H9 (cell line): Measurements from ENCODE around the gene VPS35L. TPM values are rescaled to one million over a fixed set of nuclear protein-coding genes. Genes with fewer than 3 reads are reported as not detected.

Experiments
- DNase-seq: peaks from one replicate; pipeline ENCODE4 v3.0.0-alpha.2; 2017
- H2AFZ ChIP-seq: one replicate; pipeline ENCODE4 v1.6.1; 2013; ENCODE audit warnings: mild to moderate bottlenecking, low read length, control low read depth, moderate library complexity
- H2AK5ac ChIP-seq: 2 replicates; pipeline ENCODE4 v1.6.1; 2013; ENCODE audit warnings: low read length, control low read depth, mixed read lengths; ENCODE audit not compliant: insufficient read length
- H2BK120ac ChIP-seq: one replicate; pipeline ENCODE4 v1.6.1; 2013; ENCODE audit warnings: low read depth, mild to moderate bottlenecking, low read length, control low read depth, inconsistent platforms; ENCODE audit not compliant: poor library complexity, severe bottlenecking
- H2BK12ac ChIP-seq: 2 replicates; pipeline ENCODE4 v1.6.1; 2013; ENCODE audit warnings: low read length, control low read depth, mixed read lengths, low read depth; ENCODE audit not compliant: insufficient read length
- H2BK15ac ChIP-seq: 2 replicates; pipeline ENCODE4 v1.6.1; 2013; ENCODE audit warnings: low read depth, low read length, control low read depth
- H2BK20ac ChIP-seq: one replicate; pipeline ENCODE4 v1.6.1; 2013; ENCODE audit warnings: low read depth, mild to moderate bottlenecking, low read length, control low read depth, inconsistent platforms; ENCODE audit not compliant: poor library complexity, severe bottlenecking
- H2BK5ac ChIP-seq: 2 replicates; pipeline ENCODE4 v1.6.1; 2013; ENCODE audit warnings: low read length, control low read depth, mixed read lengths; ENCODE audit not compliant: insufficient read length
- H3K14ac ChIP-seq: 2 replicates; pipeline ENCODE4 v1.6.1; 2013; ENCODE audit warnings: low read length, control low read depth; ENCODE audit not compliant: insufficient read depth
- H3K18ac ChIP-seq: 2 replicates; pipeline ENCODE4 v1.6.1; 2013; ENCODE audit warnings: low read depth, mild to moderate bottlenecking, mixed read lengths, low read length, control low read depth; ENCODE audit not compliant: insufficient read length
- H3K23ac ChIP-seq: 2 replicates; pipeline ENCODE4 v1.6.1; 2013; ENCODE audit warnings: low read length, control low read depth, mixed read lengths, low read depth; ENCODE audit not compliant: insufficient read length
- H3K23me2 ChIP-seq: 2 replicates; pipeline ENCODE4 v1.6.1; 2013; ENCODE audit warnings: low read depth, mild to moderate bottlenecking, mixed read lengths, low read length, control low read depth; ENCODE audit not compliant: insufficient read length, poor library complexity, severe bottlenecking
- H3K27ac ChIP-seq: 2 replicates; pipeline ENCODE4 v1.5.1; 2013; ENCODE audit warnings: low read length, control low read depth, mixed read lengths, low read depth; ENCODE audit not compliant: insufficient read length
- H3K27me3 ChIP-seq: 2 replicates; pipeline ENCODE4 v1.6.1; 2013; ENCODE audit warnings: low read length, control low read depth, inconsistent platforms; ENCODE audit not compliant: insufficient read depth
- H3K4ac ChIP-seq: 2 replicates; pipeline ENCODE4 v1.6.1; 2013; ENCODE audit warnings: low read depth, mild to moderate bottlenecking, control low read depth, inconsistent platforms, low read length, moderate library complexity
- H3K4me1 ChIP-seq: 2 replicates; pipeline ENCODE4 v1.6.1; 2013; ENCODE audit warnings: low read length, control low read depth, inconsistent platforms; ENCODE audit not compliant: insufficient read depth
- H3K4me2 ChIP-seq: 2 replicates; pipeline ENCODE4 v1.6.1; 2013; ENCODE audit warnings: low read length, control low read depth, mixed read lengths; ENCODE audit not compliant: insufficient read length, insufficient read depth
- H3K56ac ChIP-seq: 2 replicates; pipeline ENCODE4 v1.6.1; 2013; ENCODE audit warnings: low read depth, mild to moderate bottlenecking, mixed read lengths, low read length, control low read depth; ENCODE audit not compliant: insufficient read length
- H3K79me1 ChIP-seq: 2 replicates; pipeline ENCODE4 v1.6.1; 2013; ENCODE audit warnings: low read depth, mild to moderate bottlenecking, moderate library complexity, low read length, control low read depth, inconsistent platforms; ENCODE audit not compliant: insufficient read depth, poor library complexity, severe bottlenecking
- H3K79me2 ChIP-seq: 2 replicates; pipeline ENCODE4 v1.6.1; 2013; ENCODE audit warnings: low read length, control low read depth, inconsistent platforms; ENCODE audit not compliant: insufficient read depth
- H3K9ac ChIP-seq: 2 replicates; pipeline ENCODE4 v1.6.1; 2013; ENCODE audit warnings: low read length, control low read depth, mixed read lengths; ENCODE audit not compliant: insufficient read length; ENCODE audit errors: extremely low read depth
- H3K9me3 ChIP-seq: one replicate; pipeline ENCODE4 v1.6.1; 2013; ENCODE audit warnings: low read depth, low read length, inconsistent platforms; ENCODE audit not compliant: control insufficient read depth
- H3T11ph ChIP-seq: one replicate; pipeline ENCODE4 v1.6.1; 2013; ENCODE audit warnings: mild to moderate bottlenecking, low read length, control low read depth, inconsistent platforms
- H4K20me1 ChIP-seq: one replicate; pipeline ENCODE4 v1.6.1; 2013; ENCODE audit not compliant: control insufficient read depth, insufficient read length, insufficient read depth
- H4K5ac ChIP-seq: 2 replicates; pipeline ENCODE4 v1.6.1; 2013; ENCODE audit warnings: low read depth, mild to moderate bottlenecking, mixed read lengths, low read length, control low read depth; ENCODE audit not compliant: insufficient read length
- H4K8ac ChIP-seq: replicated peaks from 2 replicates; pipeline ENCODE4 v1.6.1; 2013; ENCODE audit warnings: low read length, control low read depth, mixed read lengths, low read depth; ENCODE audit not compliant: insufficient read length
- H4K91ac ChIP-seq: 2 replicates; pipeline ENCODE4 v1.6.1; 2013; ENCODE audit warnings: low read depth, mild to moderate bottlenecking, moderate library complexity, mixed read lengths, low read length, control low read depth; ENCODE audit not compliant: insufficient read length
- H3K27ac Mint-ChIP-seq, 3 experiments: 2 replicates in 2 of 3; 3 replicates in 1 of 3; pipeline ENCODE4 v1.8.0; 2020 to 2021; ENCODE audit warnings: mixed read lengths in 3 of 3, mild to moderate bottlenecking in 1 of 3, moderate library complexity in 1 of 3
- H3K27me3 Mint-ChIP-seq: 2 replicates; pipeline ENCODE4 v1.8.0; 2021; ENCODE audit warnings: low read depth, mild to moderate bottlenecking, moderate library complexity, mixed read lengths
- H3K36me3 Mint-ChIP-seq, 3 experiments: 2 replicates in 2 of 3; 3 replicates in 1 of 3; pipeline ENCODE4 v1.8.0; 2020 to 2021; ENCODE audit warnings: low read depth in 3 of 3, mixed read lengths in 3 of 3; ENCODE audit not compliant: insufficient read depth in 1 of 3
- H3K4me1 Mint-ChIP-seq, 2 experiments: 2 replicates each; pipeline ENCODE4 v1.8.0; 2020; ENCODE audit warnings: mixed read lengths in 2 of 2
- H3K4me3 Mint-ChIP-seq, 2 experiments: 2 replicates in 1 of 2; 3 replicates in 1 of 2; pipeline ENCODE4 v1.8.0; 2020 to 2021; ENCODE audit warnings: mild to moderate bottlenecking in 2 of 2, mixed read lengths in 2 of 2, moderate library complexity in 1 of 2
- H3K9me3 Mint-ChIP-seq, 2 experiments: 2 replicates in 1 of 2; 3 replicates in 1 of 2; pipeline ENCODE4 v1.8.0; 2020; ENCODE audit warnings: mild to moderate bottlenecking in 2 of 2, mixed read lengths in 2 of 2, moderate library complexity in 1 of 2
- CTCF ChIP-seq: fragments of 200-600 bp; sonication (generic); conservative IDR thresholded peaks from 3 replicates; pipeline ENCODE4 v1.8.0; 2021; ENCODE audit warnings: antibody characterized with exemption, mild to moderate bottlenecking
- WGBS: extraction: QIAGEN DNeasy Blood & Tissue Kit; methylation state at CpG from one replicate; pipeline ENCODE4 v1.1.7; 2013; ENCODE audit warnings: missing lambda C conversion rate, low lambda C conversion rate, mixed read lengths; ENCODE audit not compliant: insufficient read length; ENCODE audit errors: extremely low coverage; 5-methylcytosine and 5-hydroxymethylcytosine counted together
- total RNA-seq: library from RNA; stranded (reverse); gene quantifications from 2 replicates; pipeline ENCODE4 v1.2.1, GENCODE V29; 2021

VPS35L gene
- total RNA-seq, 1 experiment from 2014 or later: 58.4 TPM

GRCh38 chr16:19636436-19637267 lies 81.1 kb downstream of the VPS35L start:
- H3K4me1 Mint-ChIP-seq: no peaks in the 10 kb centered on the region

More at GRCh38 chr16:19636436-19637267, 81.1 kb downstream of the VPS35L start:
- Histone ChIP-seq H2AK5ac (no peak overlapping the region), H2BK120ac (no peak overlapping the region), H3K4me1 (no peaks in the 10 kb centered on the region), H2BK20ac (no peak overlapping the region), H4K91ac (no peak overlapping the region), H2AFZ (no peak overlapping the region), H3K23me2 (no peaks in the 10 kb centered on the region), H2BK5ac (no peak overlapping the region), H4K8ac (no peak overlapping the region), H3K9me3 (no peaks in the 10 kb centered on the region), H3K79me1 (no peaks in the 10 kb centered on the region), H4K5ac (no peak overlapping the region), H3K18ac (no peak overlapping the region), H3K9ac (no peak overlapping the region), H3K27ac (no peak overlapping the region), H3K27me3 (no peaks in the 10 kb centered on the region), H4K20me1 (no peaks in the 10 kb centered on the region), H3K4ac (no peak overlapping the region), H3K4me2 (no peak overlapping the region), H3K14ac (no peak overlapping the region), H3K79me2 (no peaks in the 10 kb centered on the region), H2BK15ac (no peak overlapping the region), H2BK12ac (no peak overlapping the region), H3K23ac (no peak overlapping the region), H3K56ac (no peak overlapping the region), H3T11ph (no peak overlapping the region)
- H3K27ac Mint-ChIP-seq: no peak overlapping the region
- DNase-seq: no peak
- peaks cover 2 to 46% (median 39%) of the 10 kb centered on the region in 3 experiments; a peak in 6 of 7 replicates for H3K36me3 Mint-ChIP-seq
- no peaks in the 10 kb centered on the region for H3K27me3 Mint-ChIP-seq
- no peak for TF ChIP-seq CTCF
- WGBS: no CpG with 5 or more reads among the region's 7 CpGs
- no peaks in the 10 kb centered on the region for H3K9me3 Mint-ChIP-seq
- H3K4me3 Mint-ChIP-seq: no peak overlapping the region
